T follicular helper cell (primary cell): ENCODE data around the gene MAP2K5.

Source experiments
- DNase-seq: peaks from one replicate; pipeline ENCODE4 v3.0.0-alpha.2; 2020; ENCODE audit warnings: low read depth

Gene MAP2K5

DNA sequence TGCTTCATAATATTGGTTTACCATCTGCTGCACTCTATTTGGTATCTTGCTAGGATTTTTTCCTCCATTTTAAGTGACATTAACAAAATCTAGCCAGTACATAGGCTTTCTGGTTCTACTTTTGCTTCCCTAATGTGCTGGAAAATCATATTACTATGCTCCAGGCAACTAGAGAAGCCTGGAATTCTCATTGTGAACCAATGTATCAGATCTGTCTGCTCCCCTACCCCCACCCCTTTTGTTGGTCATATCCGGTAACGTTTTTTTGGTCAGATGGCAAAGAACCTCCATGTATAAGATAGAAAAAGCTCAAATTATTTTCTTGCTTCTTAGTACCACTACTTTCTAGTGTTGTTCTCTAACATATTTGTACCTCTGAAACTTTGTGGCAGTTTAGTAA lies 17.1 kb downstream of the MAP2K5 start:
- DNase-seq: no peak

DNA sequence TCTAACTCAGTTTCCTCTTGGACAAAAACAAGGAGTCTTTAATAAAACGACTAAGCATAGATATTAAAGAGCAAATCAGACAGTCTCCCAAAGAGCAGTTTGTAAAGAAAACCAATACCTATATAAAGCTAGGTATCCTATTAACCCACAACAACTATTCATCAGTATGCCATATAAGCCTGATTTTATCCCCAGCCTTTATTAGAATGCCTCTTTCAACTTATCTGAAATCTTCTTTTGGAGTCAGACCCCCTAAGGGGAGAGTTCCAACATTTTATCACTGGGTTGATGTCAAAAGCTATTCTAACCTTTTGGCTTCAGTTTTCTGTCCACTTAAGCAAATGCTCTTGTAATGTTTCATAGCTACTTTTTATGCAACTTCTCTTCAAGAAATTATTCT lies 17.8 kb downstream of the MAP2K5 start:
- no peak for DNase-seq

DNA sequence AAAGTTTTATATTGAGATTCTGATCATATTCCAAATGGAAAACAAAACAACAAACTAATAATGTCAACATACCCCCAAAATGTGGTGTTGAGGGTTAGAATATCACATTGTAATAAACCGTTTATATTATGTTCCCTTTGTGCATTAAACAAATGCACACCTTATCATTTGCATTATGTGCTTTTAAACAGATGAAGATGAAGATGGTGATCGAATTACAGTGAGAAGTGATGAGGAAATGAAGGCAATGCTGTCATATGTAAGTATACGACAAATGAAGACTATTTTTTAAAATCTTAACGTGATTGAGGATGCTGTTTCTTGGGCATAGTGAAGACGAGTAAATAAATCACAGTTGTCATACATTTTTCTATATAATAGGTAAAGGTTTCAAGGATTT lies 20.6 kb downstream of the MAP2K5 start:
- DNase-seq: no peak

DNA sequence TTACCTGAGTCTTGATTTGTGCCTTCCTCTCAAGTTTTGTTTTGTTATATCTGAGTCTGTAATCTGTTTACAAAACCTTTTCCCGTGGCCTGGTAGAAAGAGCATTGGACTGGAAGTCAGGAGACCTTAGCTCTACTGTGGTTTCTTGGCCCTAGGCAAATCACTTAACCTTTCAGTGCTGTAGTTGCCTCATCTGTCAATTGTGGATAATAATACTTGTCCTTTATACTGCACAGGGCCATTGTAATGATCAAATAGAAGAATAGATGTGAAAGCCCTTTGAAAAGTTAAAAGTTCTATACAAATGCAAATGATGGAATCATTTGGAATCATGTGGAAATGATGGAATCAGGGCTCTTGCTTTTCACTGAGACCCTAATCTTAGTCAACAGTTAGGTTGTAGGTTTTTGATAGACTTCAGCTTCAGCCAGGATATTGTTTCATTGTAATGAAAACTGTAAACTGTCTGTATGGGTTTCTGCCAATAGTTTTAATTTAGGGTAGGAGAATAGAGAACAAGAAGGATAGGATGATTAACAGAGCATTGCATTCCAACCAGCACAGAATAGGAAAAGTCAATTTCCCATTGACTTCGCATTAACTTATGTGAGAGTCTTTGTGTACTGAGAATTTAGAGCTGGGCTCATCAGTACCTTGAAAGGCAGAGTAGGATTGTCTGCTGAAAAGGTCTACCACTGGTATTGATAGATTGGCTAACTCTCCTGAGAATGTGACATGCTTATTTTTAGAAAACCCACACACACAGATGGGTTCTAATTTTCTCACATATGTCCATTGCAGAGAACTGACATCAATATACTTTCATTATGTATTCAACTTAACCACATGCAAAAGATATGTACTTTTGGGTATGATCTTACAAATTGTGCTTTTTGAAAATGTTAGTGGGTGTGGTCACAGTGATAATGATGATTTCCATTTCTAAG lies 21.8 kb downstream of the MAP2K5 start:
- DNase-seq: no peak

DNA sequence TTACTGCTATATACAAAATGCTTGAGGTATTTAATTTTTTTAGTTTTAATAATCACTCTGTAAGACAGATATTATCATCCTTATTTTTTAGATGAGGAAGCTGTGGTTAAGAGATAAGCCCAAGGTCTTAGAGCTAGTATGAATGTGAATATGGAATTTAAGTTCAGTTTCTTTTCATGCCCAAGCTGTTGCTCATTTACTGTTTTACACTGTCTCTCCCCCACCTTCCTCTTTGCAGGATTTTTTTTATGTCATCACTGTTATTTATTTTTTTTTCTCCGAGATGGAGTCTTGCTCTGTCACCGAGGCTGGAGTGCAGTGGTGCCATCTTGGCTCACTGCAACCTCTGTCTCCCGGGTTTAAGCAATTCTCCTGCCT lies 22.5 kb downstream of the MAP2K5 start:
- DNase-seq: no peak

DNA sequence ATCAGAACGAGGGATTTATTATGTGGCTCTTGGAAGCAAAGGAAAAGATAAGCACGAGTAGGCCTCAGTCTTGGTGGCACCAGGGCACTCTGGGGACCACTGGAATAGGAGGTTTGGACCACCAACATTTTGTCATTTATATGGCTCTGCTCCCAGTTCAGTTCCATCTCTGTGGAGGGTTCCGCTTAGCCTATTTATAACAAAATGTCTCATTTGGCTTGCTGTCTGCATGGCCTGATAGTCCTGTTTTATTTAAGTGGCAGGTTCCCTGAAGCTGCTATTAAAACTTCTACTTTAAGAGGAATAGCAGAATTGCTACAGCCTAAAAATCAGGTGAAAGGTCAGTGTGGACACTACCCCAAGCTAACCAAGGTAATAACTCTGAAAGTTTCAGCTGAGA lies 27.2 kb downstream of the MAP2K5 start:
- DNase-seq: no peak

DNA sequence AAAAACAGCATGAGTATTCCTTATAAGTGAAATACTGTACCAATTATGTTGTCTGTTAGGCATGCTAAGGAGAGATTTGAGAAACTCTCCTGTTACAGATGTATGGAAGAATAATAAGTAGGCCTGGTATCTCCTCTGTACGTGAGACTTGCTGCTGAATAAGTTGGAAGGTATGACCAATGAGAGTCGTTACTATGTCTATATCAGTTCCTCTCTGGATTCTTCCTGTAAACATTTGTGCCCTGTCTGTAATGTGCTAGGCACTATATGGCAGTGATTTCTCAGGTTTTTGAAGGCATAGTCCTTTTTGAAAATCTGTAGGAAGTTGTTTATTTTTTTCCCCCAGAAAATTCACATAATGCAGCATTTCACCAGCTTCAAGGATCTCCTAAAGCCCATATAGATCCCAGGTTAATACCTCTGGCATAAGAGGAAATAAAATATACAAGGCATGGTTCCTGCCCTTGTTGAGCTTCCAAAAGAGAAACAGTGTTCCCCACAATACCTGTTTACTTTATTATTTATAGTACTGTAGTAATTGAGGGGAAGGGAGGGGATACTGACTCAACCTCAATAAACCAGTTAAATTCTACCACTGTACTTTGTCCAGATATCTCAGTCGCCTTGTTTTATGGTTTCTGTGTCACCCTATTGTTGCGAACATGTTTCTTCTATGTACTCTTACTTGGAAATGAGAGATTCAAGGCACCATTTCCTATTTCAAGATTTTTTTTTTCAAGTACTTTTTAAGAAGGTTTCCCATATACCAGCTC lies 28.6 kb downstream of the MAP2K5 start:
- no peak for DNase-seq

DNA sequence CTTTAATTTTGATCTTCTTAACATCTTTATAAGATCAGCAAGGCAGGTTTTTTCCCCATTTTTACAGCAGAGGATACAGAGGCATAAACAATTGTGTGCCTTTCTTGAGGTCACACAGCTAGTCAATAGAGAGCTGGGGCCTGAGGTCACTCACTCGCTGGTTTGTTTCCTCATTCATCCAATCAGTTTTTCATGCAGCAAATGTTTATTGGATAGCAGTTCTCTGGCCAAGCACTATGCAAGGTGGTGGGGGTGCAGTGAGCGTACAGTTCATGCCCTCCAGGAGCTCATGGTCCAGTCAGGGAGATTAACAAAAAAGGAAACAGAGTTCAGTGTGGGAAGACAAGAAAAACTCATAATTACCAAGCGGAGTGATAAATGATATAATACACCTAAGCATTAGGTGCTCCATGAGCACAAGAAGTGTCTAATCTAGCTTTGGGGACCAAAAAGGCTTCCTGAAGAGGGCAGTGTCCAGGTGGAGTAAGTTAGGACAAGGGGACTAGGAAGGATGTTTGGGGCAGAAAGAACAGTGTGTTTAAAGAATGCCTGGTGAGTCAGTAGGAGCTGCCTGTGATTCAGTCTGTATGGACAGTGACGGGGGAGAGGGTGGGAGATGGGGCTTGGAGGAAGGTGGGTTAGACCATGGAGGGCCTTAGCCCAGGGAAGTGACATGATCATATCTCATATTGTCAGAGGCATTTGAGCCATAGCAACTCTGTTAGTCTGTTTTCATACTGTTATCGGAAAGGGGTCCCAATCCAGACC lies 29.3 kb downstream of the MAP2K5 start:
- DNase-seq: no peak

DNA sequence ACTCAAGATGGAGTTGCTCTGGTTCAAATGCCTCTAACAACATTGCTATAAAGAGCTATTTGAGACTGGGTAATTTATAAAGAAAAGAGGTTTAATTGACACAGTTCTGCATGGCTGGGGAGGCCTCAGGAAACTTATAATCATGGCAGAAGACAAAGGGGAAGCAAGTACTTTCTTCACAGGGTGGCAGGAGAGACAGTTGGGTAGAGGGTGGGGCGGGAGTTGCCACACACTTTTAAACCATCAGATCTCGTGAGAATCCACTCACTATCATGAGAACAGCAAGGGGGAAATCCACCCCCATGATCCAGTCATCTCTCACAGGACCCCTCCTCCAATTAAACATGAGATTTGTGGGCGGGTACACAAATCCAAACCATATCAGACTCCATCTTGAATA lies 30.7 kb downstream of the MAP2K5 start:
- no peak for DNase-seq

DNA sequence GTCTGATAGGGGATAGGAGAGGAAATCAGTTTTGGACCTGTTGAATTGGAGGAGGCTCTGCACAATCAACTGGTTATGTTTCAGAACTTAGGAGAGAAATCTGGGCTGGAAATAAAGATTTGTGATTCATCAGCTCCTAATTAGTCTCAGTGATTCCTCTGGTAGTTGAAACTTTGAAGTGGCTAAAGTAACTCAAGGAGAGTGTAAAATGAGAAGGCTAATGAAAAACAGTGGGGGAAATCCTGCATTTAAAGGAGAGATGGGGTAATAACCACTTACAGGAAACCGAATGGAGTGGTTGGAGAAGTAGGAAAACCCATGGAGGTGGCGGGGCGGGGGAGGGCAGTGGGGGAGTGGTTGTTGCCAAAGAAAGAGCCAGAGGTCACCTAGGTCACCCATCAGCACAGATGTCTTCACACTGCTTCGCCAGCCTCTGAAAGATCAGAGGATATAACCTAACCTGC lies 32.6 kb downstream of the MAP2K5 start:
- no peak for DNase-seq

DNA sequence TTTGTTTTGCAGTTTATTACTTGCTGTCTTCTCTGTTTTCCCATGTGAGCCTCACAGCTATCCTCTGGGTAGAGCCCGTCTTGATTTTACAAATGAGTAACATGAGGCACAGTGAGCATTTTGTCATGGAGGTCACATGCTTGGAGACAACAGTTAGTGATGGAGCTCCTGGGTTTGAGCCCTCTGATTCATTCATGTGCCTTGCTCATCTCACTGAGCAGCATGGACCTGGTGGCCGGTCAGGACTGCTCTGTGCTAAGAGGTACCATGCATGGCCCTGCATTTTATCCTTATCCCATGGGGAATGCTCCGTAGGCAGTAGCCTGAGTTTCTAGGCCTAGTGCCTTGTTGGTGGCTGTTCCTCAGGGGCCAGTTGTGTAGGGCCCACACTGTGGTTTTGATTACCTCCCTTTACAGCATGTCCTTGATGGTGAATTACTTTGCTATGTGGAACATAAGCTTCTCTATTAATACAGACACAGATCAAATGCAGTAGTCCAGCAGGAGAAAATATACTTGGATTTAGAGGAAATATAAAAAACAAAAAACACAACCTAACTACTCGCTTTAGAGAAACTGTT lies 35.6 kb downstream of the MAP2K5 start:
- no peak for DNase-seq

DNA sequence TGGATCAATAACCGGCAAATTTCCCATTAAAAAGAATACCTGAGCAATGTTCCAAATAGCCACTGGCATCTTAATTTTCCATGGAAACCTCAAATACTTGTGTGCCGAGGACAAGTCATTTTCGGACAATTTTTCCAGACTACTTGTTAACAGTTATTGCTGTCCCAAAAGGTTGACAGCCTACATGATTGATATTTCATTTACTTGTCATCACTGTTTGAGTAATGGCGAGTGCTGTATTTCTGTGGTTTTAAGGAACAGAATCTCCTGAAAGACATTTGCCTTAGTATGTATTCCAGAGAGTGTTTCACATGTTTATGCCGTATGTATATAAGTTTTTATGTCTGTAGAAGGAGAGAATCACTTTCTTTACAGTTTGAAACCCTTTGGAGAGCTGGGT lies 36.7 kb downstream of the MAP2K5 start:
- DNase-seq: no peak

DNA sequence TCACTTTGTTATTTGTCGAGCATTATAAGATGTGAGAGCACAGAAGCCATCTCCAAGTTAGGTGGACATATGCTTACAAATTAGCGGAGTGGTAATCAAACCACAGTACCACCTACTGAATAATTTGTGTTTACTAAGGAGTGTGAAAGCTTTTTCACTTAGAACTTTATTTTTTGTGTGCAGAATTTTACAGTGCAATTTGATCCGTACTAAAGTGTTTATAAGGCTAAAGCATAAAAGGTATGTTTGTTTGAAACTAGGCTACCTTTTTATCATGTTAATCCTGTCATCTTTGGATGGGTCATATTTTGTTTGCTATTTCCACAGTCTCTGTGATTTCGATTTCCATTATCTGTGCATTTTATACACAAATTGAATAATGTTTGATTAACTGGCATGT lies 37.5 kb downstream of the MAP2K5 start:
- DNase-seq: no peak

DNA sequence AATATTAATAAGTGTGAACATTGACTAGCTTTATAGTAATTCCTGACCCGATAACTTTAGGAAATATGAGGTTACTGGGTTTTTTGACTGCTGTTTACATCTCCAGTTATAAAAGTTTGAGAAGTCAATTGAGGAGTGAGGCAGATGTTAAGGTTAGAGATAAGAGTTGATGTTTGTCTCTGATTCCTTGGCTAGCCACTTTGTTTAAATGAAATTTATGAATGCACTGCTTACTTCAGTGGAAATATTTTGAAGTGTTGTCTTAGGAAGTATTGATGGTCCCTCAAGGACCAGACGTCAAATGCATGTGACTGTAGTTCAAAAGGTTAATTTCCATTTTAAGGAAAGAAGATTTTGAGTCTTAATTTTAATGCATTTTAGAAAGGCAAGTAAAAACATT lies 41.7 kb downstream of the MAP2K5 start:
- DNase-seq: no peak

DNA sequence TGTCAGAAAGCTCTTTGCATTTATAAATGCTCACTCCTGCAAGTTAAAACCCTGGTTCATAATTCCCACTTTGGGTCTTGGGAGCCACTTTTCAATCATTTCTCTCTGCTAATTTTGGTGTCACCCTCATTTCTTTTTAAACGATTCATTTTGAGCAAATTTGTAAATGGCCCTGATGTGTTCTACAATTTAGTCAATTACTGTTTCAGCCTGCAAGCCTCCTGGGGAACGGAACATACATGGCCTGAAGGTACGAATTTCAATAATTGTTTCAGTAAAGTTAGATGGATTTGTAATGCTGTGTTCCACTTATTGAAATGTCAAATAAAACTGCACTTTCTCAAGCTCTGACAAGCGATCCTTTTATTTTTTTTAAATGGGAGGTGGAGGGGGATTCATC lies 43.2 kb downstream of the MAP2K5 start:
- DNase-seq: no peak

DNA sequence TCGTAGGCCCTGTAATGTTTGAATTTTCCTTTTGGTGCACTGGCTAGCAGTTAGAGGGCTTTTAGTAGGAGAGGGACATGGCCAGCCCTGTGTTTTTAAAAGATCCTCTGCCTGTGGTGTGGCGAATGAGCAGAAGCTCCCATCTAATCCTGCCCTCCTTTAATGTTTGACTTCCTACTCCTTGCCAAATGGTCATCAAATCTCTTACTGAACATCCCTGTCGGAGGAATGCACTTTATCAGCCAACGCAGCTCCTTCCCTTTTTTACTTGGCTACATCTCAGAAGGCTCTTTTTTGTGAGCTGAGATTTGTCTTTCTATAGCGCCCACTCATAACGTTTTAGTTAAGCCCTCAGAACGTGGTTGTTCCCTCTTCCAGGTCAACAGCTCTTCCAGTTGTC lies 44.8 kb downstream of the MAP2K5 start:
- DNase-seq: no peak

DNA sequence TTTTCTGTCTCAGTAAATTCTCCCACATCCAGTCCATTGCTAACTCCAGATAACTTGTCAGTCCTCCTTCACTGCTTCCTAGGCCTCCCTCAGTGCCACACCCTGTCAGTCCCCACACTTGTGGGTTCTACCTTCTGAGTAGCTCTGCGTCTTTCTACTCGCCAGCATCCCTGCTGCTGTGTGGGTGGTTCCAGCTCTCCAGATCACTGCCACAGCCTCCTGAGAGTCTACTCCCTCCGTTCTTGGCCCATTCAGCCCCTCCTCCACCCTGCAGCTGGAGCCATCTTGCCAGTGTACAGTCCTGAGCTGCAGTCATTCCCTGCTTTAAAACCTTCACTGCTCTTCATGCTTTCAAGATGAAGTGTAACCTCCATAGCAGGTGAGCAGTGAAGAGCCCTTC lies 45.3 kb downstream of the MAP2K5 start:
- no peak for DNase-seq

DNA sequence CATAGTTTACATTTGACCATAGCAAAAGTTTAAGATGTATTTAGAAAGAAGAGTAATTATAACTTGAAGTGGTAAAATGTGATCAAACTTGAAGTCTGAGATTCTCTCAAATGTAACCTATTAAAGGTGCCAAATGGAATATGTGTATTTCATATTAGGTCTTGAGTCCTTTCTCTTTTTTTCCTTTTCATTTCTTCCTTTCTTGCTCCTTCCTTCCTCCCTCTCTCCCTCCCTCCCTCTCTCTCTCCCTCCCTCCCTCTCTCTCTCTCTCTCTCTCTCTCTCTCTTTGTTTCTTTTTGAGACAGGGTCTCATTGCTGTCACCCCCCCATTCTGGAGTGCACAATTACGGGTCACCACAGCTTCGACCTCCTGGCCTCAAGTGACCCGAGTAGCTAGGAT lies 47.7 kb downstream of the MAP2K5 start:
- no peak for DNase-seq

DNA sequence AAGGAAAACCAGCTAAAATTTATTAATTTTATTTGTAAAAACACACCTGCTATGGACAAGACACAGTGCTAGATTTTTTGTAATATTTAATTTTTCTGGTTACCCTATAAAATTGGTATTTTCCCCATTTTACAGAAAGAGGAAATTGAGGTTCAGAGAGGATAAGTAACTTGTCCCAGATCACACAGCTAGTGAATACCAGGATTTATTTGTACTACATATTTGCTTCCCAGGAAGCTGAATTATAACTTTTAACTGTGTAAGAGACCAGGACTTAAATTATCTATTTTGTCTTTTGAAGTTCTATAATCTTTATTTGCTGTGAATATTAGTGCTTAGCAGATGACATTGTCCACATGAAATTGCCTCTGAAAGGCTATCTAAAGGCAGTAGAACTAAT lies 49.7 kb downstream of the MAP2K5 start:
- DNase-seq: no peak

DNA sequence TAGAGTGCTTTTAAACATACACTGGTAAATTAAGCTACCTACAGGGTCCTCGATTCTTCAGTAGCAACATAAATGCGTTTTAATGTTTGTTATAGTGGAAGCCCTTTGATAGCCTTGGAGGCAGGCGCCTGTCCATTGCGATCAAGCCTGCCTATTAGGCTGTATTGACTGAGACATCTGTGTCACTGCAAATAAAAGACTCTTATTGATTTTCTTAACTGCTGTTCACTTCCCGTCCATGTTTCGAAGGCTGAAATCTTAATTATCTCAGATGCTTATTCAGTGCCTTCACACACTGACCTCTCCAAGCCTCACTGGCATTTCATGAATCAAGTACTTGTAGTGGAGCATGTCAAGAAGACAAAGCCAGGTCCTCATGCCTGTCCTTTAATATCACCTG lies 51.1 kb downstream of the MAP2K5 start:
- DNase-seq: no peak

DNA sequence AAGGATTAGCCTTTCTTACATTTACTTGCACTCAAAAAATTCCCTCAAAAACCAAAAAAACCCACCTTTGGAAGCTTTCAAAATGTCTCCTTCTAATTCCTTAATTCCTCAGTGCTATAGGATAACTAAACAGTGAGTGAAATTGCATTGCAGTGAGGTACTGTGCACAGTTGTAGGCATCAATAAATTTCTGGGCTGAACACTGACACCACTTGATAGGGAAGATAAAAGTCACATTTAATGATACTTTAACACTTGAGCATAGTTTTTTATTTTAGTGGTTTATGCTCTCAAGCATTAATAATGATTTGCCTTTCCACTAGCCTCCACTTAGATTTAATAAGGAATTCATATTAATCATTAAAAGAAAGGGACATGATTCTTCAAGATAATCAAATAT lies 52.3 kb downstream of the MAP2K5 start:
- no peak for DNase-seq

DNA sequence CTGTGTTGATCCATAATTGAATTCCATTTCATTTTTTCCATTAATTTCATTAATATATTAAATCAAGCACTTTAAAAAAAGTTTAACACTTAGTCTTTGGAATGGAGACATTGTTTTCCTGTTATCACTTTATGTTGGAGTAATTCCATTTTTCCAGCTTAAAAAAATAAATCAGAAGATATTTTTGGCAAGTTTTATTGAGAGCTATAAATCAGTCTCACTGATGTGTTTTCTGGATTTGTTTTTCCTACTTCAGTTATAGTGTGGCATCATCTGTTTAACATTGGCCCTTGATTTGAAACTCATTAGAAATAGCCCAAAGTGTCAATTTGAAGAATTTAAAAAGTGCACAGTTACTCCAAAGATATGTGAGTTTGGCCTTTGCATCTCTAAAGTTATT lies 53.1 kb downstream of the MAP2K5 start:
- no peak for DNase-seq
